HG03520 (cell line): ENCODE measurements around the gene FXYD1.

ENCODE experiments used
- ATAC-seq: cut with Tn5 transposase; IDR thresholded peaks from one replicate; pipeline ENCODE4 v1.9.1; 2021; ENCODE audit warnings: mild to moderate bottlenecking, moderate library complexity; ENCODE audit not compliant: unreplicated experiment

Gene FXYD1

DNA sequence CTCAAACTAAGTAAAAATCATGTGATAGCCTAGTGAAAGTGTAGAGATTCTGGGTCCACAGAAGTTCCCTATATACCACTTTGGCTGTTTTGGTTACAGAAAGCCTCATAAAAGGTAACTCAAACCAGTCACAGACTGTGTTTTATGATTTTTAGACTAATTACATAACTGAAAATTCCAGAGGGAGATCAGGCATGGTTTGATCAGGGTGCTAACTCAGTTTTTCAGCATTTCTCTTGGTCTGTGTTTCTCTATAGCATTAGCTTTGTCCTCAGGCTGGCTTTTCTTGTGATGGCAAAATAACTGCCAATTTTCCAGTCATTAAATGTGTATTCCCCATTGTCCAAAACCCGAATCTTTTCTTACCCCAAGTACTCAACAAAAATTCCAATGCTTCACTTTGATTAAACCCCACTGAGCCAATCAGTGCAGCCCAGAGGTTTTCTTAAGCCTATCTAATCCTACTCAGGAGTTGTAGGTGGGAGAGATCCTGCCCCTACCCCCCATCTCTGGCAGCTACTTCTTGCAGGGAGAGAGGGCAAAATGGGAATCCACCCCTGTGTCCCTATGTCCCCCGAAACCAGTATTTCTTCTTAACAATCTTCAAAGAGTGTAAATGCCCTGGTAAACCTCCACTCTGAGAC lies 31.6 kb upstream of the FXYD1 start:
- ATAC-seq, result no peak

GRCh38 chr19:35107545-35107944 lies 31.1 kb upstream of the FXYD1 start:
- no peak for ATAC-seq

DNA sequence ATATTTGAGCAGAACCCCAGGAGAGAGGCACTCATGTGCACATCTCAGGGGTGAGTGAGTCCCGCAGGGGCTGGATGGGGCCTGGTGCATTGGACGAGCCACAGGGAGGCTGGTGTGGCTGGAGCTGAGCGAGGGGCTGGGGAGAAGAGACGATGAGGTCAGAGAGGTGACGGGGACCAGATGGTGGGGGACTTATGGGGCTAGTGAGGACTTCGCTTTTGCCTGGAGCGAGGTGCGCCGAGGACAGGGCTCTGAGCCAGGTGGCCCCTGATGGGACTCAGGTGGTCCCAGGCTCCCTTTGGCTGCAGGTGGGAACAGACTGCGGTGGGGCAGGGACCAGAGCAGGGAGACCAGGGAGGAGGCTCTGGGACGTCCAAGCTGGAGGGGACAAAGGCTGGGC lies 29.9 kb upstream of the FXYD1 start:
- ATAC-seq, result no peak

DNA sequence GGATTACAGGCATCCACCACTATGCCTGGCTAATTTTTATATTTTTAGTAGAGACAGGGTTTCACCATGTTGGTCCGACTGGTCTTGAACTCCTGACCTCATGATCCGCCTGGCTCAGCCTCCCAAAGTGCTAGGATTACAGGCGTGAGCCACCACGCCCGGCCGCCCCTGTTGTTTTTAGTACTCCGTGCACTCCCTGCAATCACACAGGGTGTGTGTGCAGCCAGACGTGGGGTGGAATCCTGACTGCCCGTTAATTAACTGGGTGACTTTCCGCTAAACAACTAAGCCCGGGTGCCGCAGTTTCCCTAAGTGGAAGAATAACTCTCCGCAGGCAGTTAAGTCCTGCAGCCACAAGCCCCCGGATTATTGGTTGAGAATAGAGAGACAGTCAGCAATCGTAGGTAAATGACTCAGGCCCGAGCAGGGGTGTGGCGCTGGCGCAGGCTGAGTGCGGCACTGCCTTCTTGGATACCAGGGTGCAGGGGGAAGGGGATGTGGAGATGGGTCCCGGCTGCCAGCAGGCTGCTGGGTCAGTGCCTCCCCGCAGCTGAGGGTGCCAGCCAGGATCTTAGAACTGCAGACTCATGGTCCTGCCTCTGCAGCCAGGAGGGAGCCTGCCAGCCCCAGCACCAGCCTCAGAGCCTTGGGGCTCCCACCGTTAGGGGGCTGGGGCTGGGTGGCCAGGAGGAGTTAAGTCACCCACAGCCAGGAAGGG lies 29.1 kb upstream of the FXYD1 start:
- ATAC-seq, result no peak

DNA sequence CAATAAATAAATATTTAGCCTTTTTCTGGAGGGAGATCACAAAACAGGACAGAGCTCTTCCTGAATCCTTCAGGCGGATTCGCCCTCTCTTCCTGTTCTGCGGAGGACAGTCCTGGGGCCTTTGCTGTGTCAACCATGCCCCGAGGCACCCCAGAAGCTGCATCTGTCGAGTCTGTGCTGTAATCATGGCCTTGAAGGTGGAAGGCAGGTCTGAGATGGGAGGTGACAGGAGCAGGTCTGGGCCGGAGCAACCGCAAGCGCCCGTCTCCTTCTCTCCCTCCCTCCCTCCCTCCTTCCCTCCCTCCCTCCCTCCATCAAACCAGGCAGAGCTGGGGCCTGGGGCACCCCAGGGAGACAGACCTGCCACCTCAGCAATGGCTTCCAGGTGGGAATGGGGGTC lies 27.6 kb upstream of the FXYD1 start:
- ATAC-seq, result no peak

- ATAC-seq, result no peak
Measured at GRCh38 chr19:35112995-35113688, 25.5 kb upstream of the FXYD1 start.

- no peak for ATAC-seq
Measured at GRCh38 chr19:35114353-35115176, 24.1 kb upstream of the FXYD1 start.

- no peak for ATAC-seq
Measured at GRCh38 chr19:35115177-35115951, 23.3 kb upstream of the FXYD1 start, which contains the start of gene FXYD3. FXYD3 (plus strand) TSS chr19:35115823; CDS start chr19:35119377, 3,554 bp downstream.

- ATAC-seq, result no peak
Measured at GRCh38 chr19:35116072-35116801, 22.4 kb upstream of the FXYD1 start.

DNA sequence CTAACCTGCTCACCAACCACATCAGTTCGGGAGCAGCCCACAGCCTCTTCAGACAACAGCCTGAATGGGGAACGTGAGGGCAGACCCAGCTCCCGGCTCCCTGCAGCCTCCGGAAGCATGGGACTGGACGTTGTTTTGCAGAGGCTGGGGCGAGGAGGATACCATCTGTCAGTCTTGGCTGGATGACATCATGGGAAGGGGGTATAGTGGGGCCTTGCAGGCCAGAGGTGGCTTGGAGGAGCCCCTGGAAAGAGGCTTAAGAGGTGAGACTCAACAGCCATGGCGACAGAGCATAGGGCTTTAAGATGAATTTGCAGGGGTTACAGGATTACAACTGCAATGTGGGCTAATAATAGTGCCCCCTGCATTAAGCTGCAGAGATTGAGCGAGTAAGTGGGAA lies 21.5 kb upstream of the FXYD1 start:
- no peak for ATAC-seq

GRCh38 chr19:35117799-35118198 lies 20.8 kb upstream of the FXYD1 start:
- no peak for ATAC-seq

DNA sequence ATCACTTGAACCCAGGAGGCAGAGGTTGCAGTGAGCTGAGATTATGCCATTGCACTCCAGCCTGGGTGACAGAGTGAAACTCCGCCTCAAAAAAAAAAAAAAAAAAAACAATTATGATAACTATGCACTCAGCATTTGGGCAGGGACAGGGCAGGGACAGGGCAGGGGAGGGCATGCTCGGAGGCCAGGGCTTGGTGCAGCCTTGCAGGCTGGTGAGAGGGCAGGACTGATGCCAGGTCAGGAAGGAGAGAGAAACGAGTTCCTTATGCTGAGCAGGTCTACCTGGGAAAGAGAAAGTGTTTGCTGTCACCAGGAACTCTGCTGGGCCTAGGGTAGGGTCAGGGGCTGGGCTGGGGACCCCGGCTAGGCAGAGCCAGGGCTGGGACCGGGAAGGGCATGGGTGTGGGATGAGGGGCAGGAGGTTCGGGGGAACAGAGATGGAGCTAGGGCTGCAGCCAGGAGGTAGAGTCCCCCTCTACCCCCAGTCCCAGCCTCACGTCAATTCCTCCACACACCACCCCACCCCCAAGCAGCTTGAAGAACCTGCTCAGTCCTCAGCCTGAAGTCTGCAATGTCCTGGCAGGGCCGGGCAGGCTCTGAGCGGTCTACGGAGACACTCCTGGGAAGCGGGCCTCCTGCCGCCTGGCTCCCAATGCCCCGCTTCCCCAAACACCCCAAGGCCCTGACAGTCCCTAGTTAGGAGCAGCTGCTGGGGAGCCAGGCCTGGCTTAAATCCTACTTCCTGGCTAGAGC lies 20.2 kb upstream of the FXYD1 start:
- no peak for ATAC-seq

- ATAC-seq, result no peak
Measured at GRCh38 chr19:35119091-35119490, 19.5 kb upstream of the FXYD1 start.

DNA sequence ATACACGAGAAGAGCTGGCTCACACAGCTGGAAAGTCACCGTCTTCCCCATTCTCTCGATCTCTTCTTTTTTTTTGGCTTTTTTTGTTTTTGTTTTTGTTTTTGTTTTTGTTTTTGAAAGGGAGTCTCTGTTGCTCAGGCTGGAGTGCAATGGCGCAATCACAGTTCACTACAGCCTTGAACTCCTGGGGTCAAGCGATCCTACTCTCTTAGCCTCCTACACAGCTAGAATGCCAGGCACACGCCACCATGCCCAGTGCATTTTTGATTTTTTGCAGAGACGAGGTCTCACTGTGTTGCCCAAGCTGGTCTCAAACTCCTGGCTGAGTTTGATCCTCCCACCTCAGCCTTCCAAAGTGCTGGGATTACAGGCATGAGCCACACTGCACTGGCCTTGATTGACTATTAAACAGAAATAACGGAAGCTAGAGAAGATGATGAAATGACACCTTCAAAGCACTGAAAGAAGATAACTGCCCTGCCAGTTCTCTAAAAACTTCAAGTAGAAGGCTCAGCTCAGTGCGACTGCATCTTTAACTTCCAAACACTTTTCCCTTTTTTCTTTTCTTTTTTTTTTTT lies 19.0 kb upstream of the FXYD1 start:
- no peak for ATAC-seq

GRCh38 chr19:35120492-35120891 lies 18.1 kb upstream of the FXYD1 start:
- ATAC-seq, result no peak

DNA sequence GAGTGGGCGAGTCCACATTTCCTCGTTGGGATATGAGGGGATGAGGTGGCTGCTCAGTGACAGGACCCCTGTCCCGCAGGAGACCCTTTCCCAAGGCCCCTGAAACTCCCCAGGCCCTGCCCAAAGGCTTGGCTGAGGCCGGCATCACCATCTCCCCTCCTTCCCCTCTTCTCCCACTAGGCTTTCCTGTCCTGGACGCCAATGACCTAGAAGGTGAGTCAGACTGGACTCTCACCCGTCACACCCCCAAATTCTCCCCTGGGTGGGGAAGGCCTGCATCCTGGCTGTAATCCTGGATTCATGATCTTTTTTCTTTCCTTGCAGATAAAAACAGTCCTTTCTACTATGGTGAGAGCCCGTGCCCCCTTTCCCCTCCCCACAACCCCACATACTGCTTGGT lies 17.7 kb upstream of the FXYD1 start:
- ATAC-seq, result no peak

- ATAC-seq, result no peak
Measured at GRCh38 chr19:35122687-35123551, 15.7 kb upstream of the FXYD1 start.

DNA sequence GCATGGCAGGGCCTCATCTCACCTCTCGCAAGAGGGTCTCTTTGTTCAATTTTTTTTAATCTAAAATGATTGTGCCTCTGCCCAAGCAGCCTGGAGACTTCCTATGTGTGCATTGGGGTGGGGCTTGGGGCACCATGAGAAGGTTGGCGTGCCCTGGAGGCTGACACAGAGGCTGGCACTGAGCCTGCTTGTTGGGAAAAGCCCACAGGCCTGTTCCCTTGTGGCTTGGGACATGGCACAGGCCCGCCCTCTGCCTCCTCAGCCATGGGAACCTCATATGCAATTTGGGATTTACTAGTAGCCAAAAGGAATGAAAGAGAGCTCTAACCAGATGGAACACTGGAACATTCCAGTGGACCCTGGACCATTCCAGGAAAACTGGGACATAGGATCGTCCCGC lies 15.1 kb upstream of the FXYD1 start:
- no peak for ATAC-seq
